Measurements from ENCODE around the gene CDH15.

The CDH15 gene

GRCh38 chr16:89209522-89210044, 38.0 kb downstream of the CDH15 start:
- Histone ChIP-seq H3K9me3 (no peaks in the 10 kb centered on the region), H3K4me1 (no peaks in the 10 kb centered on the region), H3K27me3 (ENCODE audit: low read depth) (peaks cover 2% of the 10 kb centered on the region; the same call in 1 of the 2 replicates), H3K4me3 (no peak overlapping the region), H3K36me3 (replicated peaks) (no peaks in the 10 kb centered on the region)
- in situ Hi-C loops (cut with MboI; ENCODE audit: low sequenced_read_pairs): loop anchor here (10.0 kb wide), 1 partner anchor 395 kb away; the partner anchor contains the start of gene APRT
- no peak for DNase-seq (ENCODE audit: low spot score in 2 of 2)

GRCh38 chr16:89210165-89210903, 38.8 kb downstream of the CDH15 start:
- no peaks in the 10 kb centered on the region for H3K9me3 ChIP-seq
- in situ Hi-C loops (cut with MboI; ENCODE audit: low sequenced_read_pairs): loop anchor here (10.0 kb wide), 1 partner anchor 396 kb away; the partner anchor contains the start of gene APRT
- no peak overlapping the region for H3K4me3 ChIP-seq
- no peaks in the 10 kb centered on the region for H3K36me3 ChIP-seq (replicated peaks)
- 0 out of 2 replicates have a peak, but pooled peaks cover 3% of the 10 kb centered on the region for H3K4me1 ChIP-seq
- peaks cover 2% of the 10 kb centered on the region; the same call in 1 of the 2 replicates for H3K27me3 ChIP-seq (ENCODE audit: low read depth)
- no peak for DNase-seq (ENCODE audit: low spot score in 2 of 2)

GRCh38 chr16:89210904-89211515, 39.5 kb downstream of the CDH15 start:
- H3K27me3 ChIP-seq (ENCODE audit: low read depth): peaks cover 2% of the 10 kb centered on the region; the same call in 1 of the 2 replicates
- H3K4me3 ChIP-seq: no peak overlapping the region
- in situ Hi-C loops (cut with MboI; ENCODE audit: low sequenced_read_pairs): loop anchor here (10.0 kb wide), 1 partner anchor 396 kb away; the partner anchor contains the start of gene APRT
- no peaks in the 10 kb centered on the region for H3K36me3 ChIP-seq (replicated peaks)
- 0 out of 2 replicates have a peak, but pooled peaks cover 3% of the 10 kb centered on the region for H3K4me1 ChIP-seq
- DNase-seq (ENCODE audit: low spot score in 2 of 2): no peak
- no peaks in the 10 kb centered on the region for H3K9me3 ChIP-seq

GRCh38 chr16:89216315-89217137, 45.0 kb downstream of the CDH15 start:
- Histone ChIP-seq H3K27me3 (ENCODE audit: low read depth) (no peaks in the 10 kb centered on the region), H3K9me3 (no peaks in the 10 kb centered on the region), H3K4me1 (peaks cover 11% of the 10 kb centered on the region), H3K4me3 (peak overlapping the region; percentile 76), H3K36me3 (replicated peaks) (no peaks in the 10 kb centered on the region)
- in situ Hi-C loops (cut with MboI; ENCODE audit: low sequenced_read_pairs): loop anchor here (10.0 kb wide), 1 partner anchor 402 kb away; the partner anchor contains the start of gene APRT
- DNase-seq (ENCODE audit: low spot score in 2 of 2): peak; percentile 70 to 82

- H3K4me3 ChIP-seq: peak overlapping the region; percentile 76
- in situ Hi-C loops (cut with MboI; ENCODE audit: low sequenced_read_pairs): loop anchor here (10.0 kb wide), 1 partner anchor 402 kb away; the partner anchor contains the start of gene APRT
- DNase-seq (ENCODE audit: low spot score in 2 of 2): no peak
- H3K9me3 ChIP-seq: no peaks in the 10 kb centered on the region
- H3K27me3 ChIP-seq (ENCODE audit: low read depth): no peaks in the 10 kb centered on the region
- H3K4me1 ChIP-seq: peaks cover 11% of the 10 kb centered on the region
- H3K36me3 ChIP-seq (replicated peaks): no peaks in the 10 kb centered on the region; the same call in 1 of the 2 replicates
These were observed 45.5 kb downstream of the CDH15 start for GRCh38 chr16:89217138-89217387.

GRCh38 chr16:89217388-89218191, 46.0 kb downstream of the CDH15 start, which contains the start of gene ZNF778:
Gene ZNF778, plus strand, starts transcription at chr16:89217703. Its CDS starts 3,425 bp downstream, at chr16:89221128.
- in situ Hi-C loops (cut with MboI; ENCODE audit: low sequenced_read_pairs): loop anchor here (10.0 kb wide), 1 partner anchor 403 kb away; the partner anchor contains the start of gene APRT
- Histone ChIP-seq H3K9me3 (no peaks in the 10 kb centered on the region), H3K27me3 (ENCODE audit: low read depth) (no peaks in the 10 kb centered on the region), H3K4me1 (peaks cover 11% of the 10 kb centered on the region), H3K36me3 (replicated peaks) (no peaks in the 10 kb centered on the region; the same call in none of the 2 replicates), H3K4me3 (peak within 1 kb of the TSS; percentile 76)
- DNase-seq (ENCODE audit: low spot score in 2 of 2): peak; percentile 69 to 84

- no peaks in the 10 kb centered on the region for H3K9me3 ChIP-seq
- DNase-seq (ENCODE audit: low spot score in 2 of 2): no peak
- in situ Hi-C loops (cut with MboI; ENCODE audit: low sequenced_read_pairs): loop anchor here (10.0 kb wide), 1 partner anchor 405 kb away; the partner anchor contains the start of gene APRT
- H3K4me3 ChIP-seq: no peak overlapping the region
- peaks cover 9% of the 10 kb centered on the region for H3K36me3 ChIP-seq (replicated peaks)
- no peaks in the 10 kb centered on the region for H3K27me3 ChIP-seq (ENCODE audit: low read depth)
- peaks cover 11% of the 10 kb centered on the region for H3K4me1 ChIP-seq
These were observed 47.8 kb downstream of the CDH15 start for GRCh38 chr16:89219365-89219764.

- no peak overlapping the region for H3K4me3 ChIP-seq
- DNase-seq (ENCODE audit: low spot score in 2 of 2): no peak
- no peaks in the 10 kb centered on the region for H3K27me3 ChIP-seq (ENCODE audit: low read depth)
- peaks cover 21% of the 10 kb centered on the region for H3K36me3 ChIP-seq (replicated peaks)
- peaks cover 2% of the 10 kb centered on the region; the same call in 1 of the 2 replicates for H3K9me3 ChIP-seq
- peaks cover 8% of the 10 kb centered on the region for H3K4me1 ChIP-seq
- in situ Hi-C loops (cut with MboI; ENCODE audit: low sequenced_read_pairs): no loop called here
These were observed 50.1 kb downstream of the CDH15 start for GRCh38 chr16:89221604-89222003.

GRCh38 chr16:89222931-89223330, 51.4 kb downstream of the CDH15 start:
- Histone ChIP-seq H3K4me3 (no peak overlapping the region), H3K36me3 (replicated peaks) (peaks cover 35% of the 10 kb centered on the region), H3K4me1 (peaks cover 3% of the 10 kb centered on the region; the same call in 1 of the 2 replicates), H3K9me3 (peaks cover 15% of the 10 kb centered on the region), H3K27me3 (ENCODE audit: low read depth) (no peaks in the 10 kb centered on the region)
- in situ Hi-C loops (cut with MboI; ENCODE audit: low sequenced_read_pairs): no loop called here
- no peak for DNase-seq (ENCODE audit: low spot score in 2 of 2)

GRCh38 chr16:89224665-89225064, 53.1 kb downstream of the CDH15 start:
- Histone ChIP-seq H3K36me3 (replicated peaks) (peaks cover 41% of the 10 kb centered on the region), H3K27me3 (ENCODE audit: low read depth) (no peaks in the 10 kb centered on the region), H3K4me1 (no peaks in the 10 kb centered on the region), H3K4me3 (no peak overlapping the region), H3K9me3 (peaks cover 17% of the 10 kb centered on the region)
- no peak for DNase-seq (ENCODE audit: low spot score in 2 of 2)
- in situ Hi-C loops (cut with MboI; ENCODE audit: low sequenced_read_pairs): no loop called here

- in situ Hi-C loops (cut with MboI; ENCODE audit: low sequenced_read_pairs): no loop called here
- peaks cover 17% of the 10 kb centered on the region for H3K9me3 ChIP-seq
These were observed 58.7 kb downstream of the CDH15 start for GRCh38 chr16:89230255-89230654.

GRCh38 chr16:89232107-89232506, 60.6 kb downstream of the CDH15 start:
- in situ Hi-C loops (cut with MboI; ENCODE audit: low sequenced_read_pairs): no loop called here
- H3K27me3 ChIP-seq (ENCODE audit: low read depth): no peaks in the 10 kb centered on the region
- H3K9me3 ChIP-seq: peaks cover 10% of the 10 kb centered on the region
- no peaks in the 10 kb centered on the region for H3K4me1 ChIP-seq
- no peak overlapping the region for H3K4me3 ChIP-seq
- H3K36me3 ChIP-seq (replicated peaks): peaks cover 18% of the 10 kb centered on the region
- no peak for DNase-seq (ENCODE audit: low spot score in 2 of 2)

More at GRCh38 chr16:89230255-89230654, 58.7 kb downstream of the CDH15 start:
- Histone ChIP-seq H3K4me1 (no peaks in the 10 kb centered on the region), H3K27me3 (ENCODE audit: low read depth) (no peaks in the 10 kb centered on the region), H3K36me3 (replicated peaks) (peaks cover 34% of the 10 kb centered on the region), H3K4me3 (no peak overlapping the region)
- no peak for DNase-seq (ENCODE audit: low spot score in 2 of 2)
